AG08396 (cell line): Measurements from ENCODE around the gene SS18L1.

ENCODE experiments used
- DNase-seq: peaks from one replicate; pipeline ENCODE4 v3.0.0; 2012; ENCODE audit warnings: low spot score, mixed read lengths

SS18L1 gene

DNA sequence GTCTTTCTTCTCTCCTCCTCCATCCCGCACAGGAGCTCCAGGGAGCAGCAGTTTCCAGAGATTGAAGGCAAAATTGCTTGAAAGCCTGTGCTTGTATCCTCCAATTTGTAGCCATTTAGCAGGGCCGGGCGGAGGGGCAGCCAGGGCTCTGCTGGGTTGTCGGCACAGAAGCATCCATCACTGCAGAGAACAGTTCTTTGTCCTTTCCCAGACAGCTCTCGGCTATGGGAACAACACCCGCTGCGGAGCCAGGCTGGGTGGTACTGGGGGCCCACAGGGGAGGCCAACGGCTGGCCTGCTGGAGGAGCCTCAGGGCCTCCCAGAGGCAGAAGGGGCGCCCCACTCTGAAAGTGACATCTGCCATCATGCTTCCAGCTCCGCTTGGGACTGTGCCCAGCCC is 68.7 kb downstream of the SS18L1 start:
- no peak for DNase-seq

DNA sequence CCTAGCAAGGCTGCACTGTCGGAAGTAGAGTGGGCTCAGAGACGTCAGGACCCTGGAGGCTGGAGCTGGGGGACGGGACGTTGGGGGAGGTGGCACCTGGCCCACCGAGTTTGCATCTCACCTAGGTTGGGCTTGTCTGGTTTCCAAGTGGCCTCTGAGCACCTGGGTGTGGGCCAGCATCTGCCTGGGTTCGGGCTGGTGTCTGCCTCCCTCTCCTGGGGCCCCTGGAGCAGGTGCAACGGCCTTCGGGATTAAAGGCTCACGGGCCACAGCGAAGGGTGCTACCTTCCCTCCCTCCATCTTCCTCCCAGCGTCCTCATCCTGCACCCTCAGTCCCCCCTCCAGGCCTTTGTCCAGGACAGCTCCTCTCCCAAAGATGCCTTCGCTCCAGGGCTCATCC is 70.5 kb downstream of the SS18L1 start:
- DNase-seq = no peak

GRCh38 chr20:62215020-62215990 is 71.7 kb downstream of the SS18L1 start:
- DNase-seq = no peak

DNA sequence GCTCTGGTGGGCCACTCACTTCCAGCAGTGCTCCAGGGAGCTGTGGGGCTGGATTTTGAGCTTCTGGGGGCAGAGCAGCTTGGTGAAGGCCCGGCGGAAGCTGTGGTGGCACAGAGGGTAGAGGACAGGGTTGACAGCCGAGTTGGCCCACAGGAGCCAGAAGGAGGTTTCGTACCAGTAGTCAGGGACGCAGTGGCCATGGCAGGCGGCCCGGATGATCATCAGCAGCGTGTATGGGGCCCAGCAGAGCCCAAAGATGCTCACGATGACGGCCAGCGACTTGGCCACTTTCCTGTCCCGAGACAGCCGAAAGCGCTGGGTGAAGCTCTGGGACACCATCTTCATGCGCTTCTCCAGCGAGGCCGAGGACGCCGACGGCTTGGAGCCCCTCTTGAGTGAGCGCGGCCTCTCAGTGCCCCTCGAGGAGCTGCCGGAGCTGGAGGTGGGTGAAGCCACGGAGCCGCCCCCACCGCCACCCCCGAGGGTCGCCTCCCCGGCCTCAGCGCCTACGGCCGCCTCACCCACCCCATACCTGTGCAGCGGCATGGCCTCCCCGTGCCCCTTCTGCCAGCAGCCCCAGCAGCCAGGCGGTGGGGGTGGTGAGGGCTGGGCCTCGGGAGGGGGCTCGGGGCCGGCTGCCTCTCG is 72.5 kb downstream of the SS18L1 start:
- no peak for DNase-seq

GRCh38 chr20:62216636-62217566 is 73.3 kb downstream of the SS18L1 start:
- no peak for DNase-seq

- no peak for DNase-seq
Observed at GRCh38 chr20:62217913-62218773, 74.6 kb downstream of the SS18L1 start.

- DNase-seq = no peak
Observed at GRCh38 chr20:62219101-62219991, 75.8 kb downstream of the SS18L1 start.

GRCh38 chr20:62219992-62220665 is 76.6 kb downstream of the SS18L1 start, which contains the start of gene HRH3:
HRH3 (minus strand) TSS chr20:62220278; CDS start chr20:62219970, 308 bp downstream.
- DNase-seq = peak; percentile 89

DNA sequence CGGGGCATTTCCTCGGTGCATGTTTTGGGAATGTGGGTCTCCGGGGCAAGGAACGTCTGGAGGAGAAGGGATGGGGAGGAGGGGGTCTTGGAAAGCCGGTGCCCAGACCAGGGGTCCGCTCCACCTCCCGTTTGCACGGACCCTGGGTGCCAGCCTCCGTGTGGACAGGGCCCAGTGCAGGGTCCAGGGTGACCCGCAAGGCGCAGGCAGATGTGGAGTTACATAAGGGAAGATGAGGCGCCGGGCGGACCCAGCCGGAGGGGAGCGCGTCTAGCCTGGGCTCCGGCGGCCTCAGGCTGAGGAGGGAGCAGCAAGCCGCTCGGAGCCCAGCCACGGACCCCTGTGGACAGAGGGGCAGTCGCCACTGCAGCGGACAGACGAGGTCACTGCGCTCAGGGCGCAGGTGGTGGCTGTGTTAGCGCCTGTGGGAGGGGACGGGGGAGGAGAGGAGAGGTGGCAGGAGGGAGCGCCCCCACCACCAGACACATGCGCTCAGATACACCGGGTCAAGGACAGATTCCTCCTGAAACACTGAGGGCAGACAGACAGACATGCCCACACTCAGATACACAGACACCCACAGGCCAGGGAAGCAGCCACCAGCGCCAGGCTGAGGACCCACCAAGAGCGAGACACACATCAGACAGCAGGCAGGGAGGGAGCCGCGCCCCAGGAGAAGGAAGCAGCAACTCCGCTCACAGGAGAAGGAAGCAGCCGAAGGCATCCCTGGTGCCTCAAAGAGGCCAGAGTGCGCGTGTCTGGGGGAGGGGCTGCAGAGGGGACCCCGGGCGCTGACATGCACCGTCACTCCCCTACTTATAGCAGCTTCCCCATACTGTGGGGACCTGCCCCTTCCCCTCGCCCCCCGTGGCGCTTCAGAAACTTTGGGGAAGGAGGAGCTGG is 77.3 kb downstream of the SS18L1 start:
- no peak for DNase-seq

DNA sequence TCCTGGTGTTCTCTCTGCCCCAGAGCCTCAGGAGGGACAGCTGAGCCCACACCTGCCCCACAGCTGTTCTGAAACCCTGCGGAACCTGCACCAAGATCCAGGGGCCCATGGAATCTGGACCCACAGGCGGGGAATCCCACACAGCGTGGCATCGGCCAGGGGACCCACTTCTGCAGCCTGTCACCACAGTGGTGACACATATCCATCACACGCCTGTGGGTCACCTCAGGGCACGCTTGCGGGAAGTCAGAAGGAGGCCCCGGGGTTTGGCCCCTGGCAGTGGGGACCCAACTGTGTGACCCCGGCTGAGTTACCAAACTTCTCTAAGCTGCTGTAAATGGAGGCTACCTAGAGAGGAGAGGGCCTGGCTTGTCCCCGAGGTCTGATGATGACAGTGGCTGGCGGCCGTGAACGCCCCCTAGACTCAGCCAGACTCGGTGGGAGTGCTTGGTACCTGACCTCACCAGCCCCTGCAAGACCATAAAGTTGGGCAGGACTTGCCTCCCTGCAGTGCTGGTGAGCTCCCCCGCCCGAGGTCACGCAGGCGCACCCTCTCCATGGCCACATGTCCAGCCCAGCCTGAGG is 78.8 kb downstream of the SS18L1 start:
- no peak for DNase-seq

DNA sequence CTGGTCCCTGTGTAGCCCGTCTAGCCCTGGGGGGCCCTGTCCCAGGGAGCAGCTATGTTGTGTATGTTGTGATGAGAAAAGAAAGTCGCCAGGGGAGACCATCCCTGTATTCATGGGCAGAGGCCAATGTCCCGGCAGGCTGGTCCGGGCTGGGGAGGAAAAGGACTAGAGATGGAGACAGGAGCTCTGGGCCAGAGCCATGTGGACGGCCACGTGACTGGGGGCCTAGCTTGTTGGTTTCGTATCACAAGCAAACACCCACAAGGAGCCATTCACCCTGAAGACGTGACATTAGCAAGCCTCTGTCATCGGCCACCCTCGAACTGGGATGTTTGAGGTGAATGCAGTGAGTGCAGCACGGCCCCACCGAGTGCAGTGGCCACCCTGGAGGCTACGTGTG is 79.4 kb downstream of the SS18L1 start:
- DNase-seq = no peak

DNA sequence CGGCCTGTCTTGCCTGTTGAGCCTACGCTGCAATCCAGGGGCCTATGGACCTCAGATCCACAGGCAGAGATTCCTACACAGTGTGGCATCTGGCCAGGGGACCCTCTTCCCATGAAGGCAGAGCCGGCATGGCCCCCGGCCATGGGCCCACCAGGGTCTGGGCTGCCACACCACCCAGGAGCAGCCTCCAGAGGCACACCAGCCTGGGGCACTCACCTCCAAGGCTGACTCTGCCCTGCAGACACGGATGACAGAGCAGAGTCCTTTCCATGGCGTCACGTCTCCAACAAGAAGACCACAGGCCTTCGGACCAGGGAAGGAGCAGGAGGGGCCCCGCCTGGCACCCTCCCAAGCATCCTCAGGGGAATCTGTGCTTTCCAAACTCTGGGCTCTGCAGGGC is 80.0 kb downstream of the SS18L1 start:
- DNase-seq = no peak

DNA sequence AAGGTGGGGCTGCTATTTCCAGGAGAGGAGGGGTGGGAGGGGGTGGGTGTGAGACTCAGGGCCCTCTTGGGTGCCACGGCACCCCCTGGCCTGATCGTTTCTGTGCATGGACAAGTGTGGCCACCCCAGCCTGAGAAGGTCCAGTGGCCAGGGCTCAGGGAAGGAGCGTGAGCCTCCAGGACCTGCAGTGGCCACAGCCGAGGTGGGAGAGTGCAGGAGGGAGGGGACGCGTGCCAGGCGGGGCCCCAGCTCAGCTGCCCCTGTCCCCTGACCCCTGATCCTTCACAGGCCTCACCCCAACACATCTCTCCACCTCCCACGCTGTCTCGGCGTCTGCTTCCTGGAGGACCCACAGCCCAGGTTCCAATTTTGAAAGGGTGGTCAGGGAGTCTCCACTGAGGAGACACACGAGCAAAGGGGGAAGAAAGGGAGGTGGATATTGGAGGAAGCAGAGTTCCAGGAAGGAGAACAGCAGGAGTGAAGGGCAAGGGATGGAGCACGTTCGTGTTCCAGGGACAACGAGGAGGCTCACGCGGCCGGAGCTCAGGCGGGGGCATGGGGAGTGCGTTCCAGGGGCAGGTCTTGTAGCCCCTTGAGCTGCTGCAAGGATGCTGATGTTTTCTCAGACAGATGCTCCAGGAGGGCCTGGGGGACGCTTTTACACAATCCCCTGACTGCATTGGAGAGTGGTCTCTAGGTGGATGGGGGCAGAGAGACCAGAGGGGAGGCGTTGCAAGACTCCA is 80.7 kb downstream of the SS18L1 start:
- no peak for DNase-seq

GRCh38 chr20:62225026-62225425 is 81.5 kb downstream of the SS18L1 start:
- no peak for DNase-seq

- no peak for DNase-seq
Observed at GRCh38 chr20:62225820-62226635, 82.5 kb downstream of the SS18L1 start.
